Heart left ventricle (tissue), 13 donors: ENCODE results near the gene HCLS1.

Source experiments
- CTCF ChIP-seq, 12 donors: fragments of 200-600 bp; sonication (generic) in 4 of 12; IDR thresholded peaks; one replicate each; pipeline versions ENCODE4 v1.5.0 to v1.8.0; 2018 to 2022; ENCODE audit warnings: antibody characterized with exemption in 12 of 12, mild to moderate bottlenecking in 5 of 12
- POLR2A ChIP-seq, 2 donors: fragments of 450-650 bp; IDR thresholded peaks; one replicate each; pipeline ENCODE4 v1.6.1; 2017; ENCODE audit warnings: antibody characterized with exemption in 2 of 2, mild to moderate bottlenecking in 2 of 2, moderate library complexity in 2 of 2
- donor health status: ischemic (EF 13 %, LVEDD 7.1; RV severe dilation, severe dysfunction).
- donor health status: DM: no; HTN: yes; CAD: no.
- donor health status: DM: no; HTN: no; CAD: no.
- donor health status: ischemic (EF 25% LVEDD 6.9; RV normal size, moderate dysfunction).
- donor health status: ischemic (EF 25% LVEDD 5.7; RV mildly dilated, moderate dysfunction).
- donor health status: ischemic (EF 35%, LVEDD 5.7; RV mildly dilated, moderate dysfunction).
- donor health status: nonischemic (EF 11% LVEDD 7.7; RV severe dilation, severe dysfunction).
- donor health status: DM: yes; HTN: yes; CAD: no.
- donor health status: PGD.
- donor health status: ischemic (EF 29% LVEDD 5.4; RV normal size, mild dysfunction).
- donor health status: nonischemic (EF 23%, LVEDD 6.1; RV moderate dilation, normal function).

GRCh38 chr3:121660356-121661171 is at the start of gene HCLS1:
- TF ChIP-seq CTCF (IDR thresholded peaks at IDR 0.05) (no peak), POLR2A (IDR thresholded peaks at IDR 0.05) (peak in 1 of 2 donors; percentile 51)
